ENCODE data around the gene LRRC59.
A peak's percentile ranks its signal among the peaks of the same experiment; 100 is the strongest.

DNA sequence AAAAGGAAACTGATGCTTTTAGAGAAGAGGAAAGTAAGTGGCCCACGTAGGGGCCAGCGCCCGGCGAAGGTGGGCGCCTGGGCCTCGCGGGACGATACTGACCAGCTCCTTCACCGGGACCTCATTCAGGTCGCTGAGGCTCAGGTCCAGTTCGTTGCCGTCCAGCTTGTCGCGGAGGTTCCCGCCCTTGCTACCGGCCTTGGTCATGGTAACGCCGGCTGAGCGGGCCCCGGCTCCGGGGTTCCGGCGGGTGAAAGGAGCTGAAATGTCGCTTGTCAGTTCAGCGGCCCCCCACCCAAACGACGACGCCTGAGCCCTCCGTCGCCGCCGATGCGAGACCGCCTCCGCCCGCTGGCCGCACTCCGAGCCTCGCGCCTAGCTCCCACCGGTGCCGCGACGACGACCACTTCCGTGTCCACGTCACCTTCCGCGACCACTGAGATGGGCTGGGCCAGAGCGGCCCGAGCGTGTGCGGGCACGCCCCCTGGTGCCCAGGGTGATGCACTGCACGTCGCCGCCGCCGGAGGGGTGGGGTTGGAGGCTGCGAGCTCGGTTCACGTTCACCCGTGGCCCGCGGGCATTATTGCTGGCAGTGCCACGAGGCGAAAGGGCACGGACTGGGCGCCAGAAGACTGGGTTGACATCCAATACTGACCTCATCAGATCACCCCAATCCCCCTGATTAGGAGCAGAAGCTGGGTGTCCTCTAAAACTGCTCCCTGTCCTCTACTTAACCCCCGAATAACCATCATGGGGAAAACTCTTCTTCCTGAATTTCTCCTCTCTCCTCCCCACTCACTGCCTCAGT is at the start of gene LRRC59:
- TF ChIP-seq, protein P1, sequence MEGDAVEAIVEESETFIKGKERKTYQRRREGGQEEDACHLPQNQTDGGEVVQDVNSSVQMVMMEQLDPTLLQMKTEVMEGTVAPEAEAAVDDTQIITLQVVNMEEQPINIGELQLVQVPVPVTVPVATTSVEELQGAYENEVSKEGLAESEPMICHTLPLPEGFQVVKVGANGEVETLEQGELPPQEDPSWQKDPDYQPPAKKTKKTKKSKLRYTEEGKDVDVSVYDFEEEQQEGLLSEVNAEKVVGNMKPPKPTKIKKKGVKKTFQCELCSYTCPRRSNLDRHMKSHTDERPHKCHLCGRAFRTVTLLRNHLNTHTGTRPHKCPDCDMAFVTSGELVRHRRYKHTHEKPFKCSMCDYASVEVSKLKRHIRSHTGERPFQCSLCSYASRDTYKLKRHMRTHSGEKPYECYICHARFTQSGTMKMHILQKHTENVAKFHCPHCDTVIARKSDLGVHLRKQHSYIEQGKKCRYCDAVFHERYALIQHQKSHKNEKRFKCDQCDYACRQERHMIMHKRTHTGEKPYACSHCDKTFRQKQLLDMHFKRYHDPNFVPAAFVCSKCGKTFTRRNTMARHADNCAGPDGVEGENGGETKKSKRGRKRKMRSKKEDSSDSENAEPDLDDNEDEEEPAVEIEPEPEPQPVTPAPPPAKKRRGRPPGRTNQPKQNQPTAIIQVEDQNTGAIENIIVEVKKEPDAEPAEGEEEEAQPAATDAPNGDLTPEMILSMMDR (IDR thresholded peaks at IDR 0.05) = peak in 1 of 3 donors; percentile 79
- no peak for TF ChIP-seq POLR2A (IDR thresholded peaks at IDR 0.05)

Measured in lower leg skin (tissue), 3 donors.